Progenitor cell of endocrine pancreas (in vitro differentiated cells): Measurements from ENCODE around the gene GMCL1. TPM values are rescaled to one million over a fixed set of nuclear protein-coding genes. Genes with fewer than 3 reads are reported as not detected.
"Not testable (repeated sequence)": the region's sequence is repeated elsewhere in the genome, so short reads cannot be mapped to it uniquely, and the experiment has no call there.

Source experiments
- DNase-seq: peaks from one replicate; pipeline ENCODE4 v3.0.0; 2021; ENCODE audit warnings: low spot score; ENCODE audit not compliant: unreplicated experiment
- H3K27ac Mint-ChIP-seq: 2 replicates; pipeline ENCODE4 v1.8.0; 2021; ENCODE audit warnings: mild to moderate bottlenecking, moderate library complexity, mixed read lengths
- H3K27me3 Mint-ChIP-seq: 2 replicates; pipeline ENCODE4 v1.8.0; 2021; ENCODE audit warnings: mixed read lengths
- H3K36me3 Mint-ChIP-seq: 2 replicates; pipeline ENCODE4 v1.8.0; 2022; ENCODE audit warnings: mixed read lengths; ENCODE audit not compliant: insufficient read depth
- H3K4me1 Mint-ChIP-seq: 2 replicates; pipeline ENCODE4 v1.8.0; 2021; ENCODE audit warnings: low read depth, mixed read lengths
- H3K4me3 Mint-ChIP-seq: 2 replicates; pipeline ENCODE4 v1.8.0; 2021; ENCODE audit warnings: low read depth, mild to moderate bottlenecking, moderate library complexity, mixed read lengths
- H3K9me3 Mint-ChIP-seq: 2 replicates; pipeline ENCODE4 v1.8.0; 2021; ENCODE audit warnings: low read depth, mixed read lengths
- CTCF ChIP-seq: fragments of 200-600 bp; sonication (generic); IDR thresholded peaks from one replicate; pipeline ENCODE4 v1.5.0; 2021; ENCODE audit warnings: antibody characterized with exemption, mild to moderate bottlenecking; ENCODE audit not compliant: unreplicated experiment
- total RNA-seq: library from RNA; stranded (reverse); gene quantifications from 2 replicates; pipeline ENCODE4 v1.2.1, GENCODE V29; 2021

The GMCL1 gene
- total RNA-seq, 1 donor from 2014 or later, result 33.1 TPM

GRCh38 chr2:69798909-69799526 lies 30.4 kb upstream of the GMCL1 start:
- peak overlapping the region; percentile 82 for H3K4me3 Mint-ChIP-seq
- peaks cover 23% of the 10 kb centered on the region for H3K36me3 Mint-ChIP-seq
- peak overlapping the region; percentile 99 for H3K27ac Mint-ChIP-seq
- DNase-seq, result no peak
- peaks cover 62% of the 10 kb centered on the region for H3K4me1 Mint-ChIP-seq
- TF ChIP-seq CTCF, result no peak
- peaks cover 3% of the 10 kb centered on the region for H3K9me3 Mint-ChIP-seq
- no peaks in the 10 kb centered on the region for H3K27me3 Mint-ChIP-seq

GRCh38 chr2:69801745-69802290 lies 27.6 kb upstream of the GMCL1 start:
- H3K27ac Mint-ChIP-seq, result no peak overlapping the region
- no peak overlapping the region for H3K4me3 Mint-ChIP-seq
- no peak for DNase-seq
- H3K9me3 Mint-ChIP-seq, result peaks cover 3% of the 10 kb centered on the region
- TF ChIP-seq CTCF, result no peak
- H3K27me3 Mint-ChIP-seq, result no peaks in the 10 kb centered on the region
- H3K4me1 Mint-ChIP-seq, result peaks cover 41% of the 10 kb centered on the region
- peaks cover 27% of the 10 kb centered on the region for H3K36me3 Mint-ChIP-seq

GRCh38 chr2:69802781-69803367 lies 26.6 kb upstream of the GMCL1 start:
- Mint-ChIP-seq H3K36me3 (peaks cover 31% of the 10 kb centered on the region), H3K4me1 (peaks cover 33% of the 10 kb centered on the region)
- not testable (repeated sequence) for H3K27me3 Mint-ChIP-seq, DNase-seq, H3K4me3 Mint-ChIP-seq, H3K9me3 Mint-ChIP-seq, H3K27ac Mint-ChIP-seq

GRCh38 chr2:69804416-69804815 lies 25.0 kb upstream of the GMCL1 start:
- Mint-ChIP-seq H3K4me1 (peaks cover 19% of the 10 kb centered on the region), H3K36me3 (peaks cover 36% of the 10 kb centered on the region), H3K4me3 (no peak overlapping the region), H3K9me3 (peaks cover 3% of the 10 kb centered on the region), H3K27ac (peak overlapping the region; percentile 48), H3K27me3 (no peaks in the 10 kb centered on the region)
- DNase-seq, result no peak
- no peak for TF ChIP-seq CTCF

GRCh38 chr2:69805887-69806286 lies 23.6 kb upstream of the GMCL1 start:
- Mint-ChIP-seq H3K27ac (no peak overlapping the region), H3K4me1 (peaks cover 6% of the 10 kb centered on the region), H3K9me3 (no peaks in the 10 kb centered on the region), H3K27me3 (no peaks in the 10 kb centered on the region), H3K36me3 (peaks cover 37% of the 10 kb centered on the region), H3K4me3 (no peak overlapping the region)
- no peak for TF ChIP-seq CTCF
- no peak for DNase-seq
